ENCODE data around the gene TNFRSF12A. TPM values are rescaled to one million over a fixed set of nuclear protein-coding genes. Genes with fewer than 3 reads are reported as not detected.

The TNFRSF12A gene
- total RNA-seq, 4 donors from 2014 or later, result 12.6 to 76.2 (median 24.0) TPM

GRCh38 chr16:2973605-2974318 is 46.4 kb upstream of the TNFRSF12A start:
- Histone ChIP-seq H3K4me1 (peaks cover 0 to 17% of the 10 kb centered on the region in 2 donors), H3K27ac (no peak overlapping the region), H3K4me3 (no peak overlapping the region), H3K27me3 (peaks cover 0 to 9% of the 10 kb centered on the region in 2 donors), H3K9me3 (no peaks in the 10 kb centered on the region), H3K36me3 (no peaks in the 10 kb centered on the region)
- no peak for DNase-seq
- intact Hi-C loops (cut with DNase I; ENCODE audit: low total_unique reads), result no loop called here
- TF ChIP-seq POLR2A (IDR thresholded peaks at IDR 0.05) (no peak), CTCF (IDR thresholded peaks at IDR 0.05) (no peak)

GRCh38 chr16:2974319-2975056 is 45.7 kb upstream of the TNFRSF12A start:
- H3K27me3 ChIP-seq, result peaks cover 0 to 8% of the 10 kb centered on the region in 2 donors

GRCh38 chr16:2975161-2975795 is 44.9 kb upstream of the TNFRSF12A start:
- peaks cover 0 to under 1% of the 10 kb centered on the region in 2 donors for H3K27me3 ChIP-seq
- no peak for DNase-seq
- peaks cover 0 to 12% of the 10 kb centered on the region in 2 donors for H3K4me1 ChIP-seq
- no peaks in the 10 kb centered on the region for H3K36me3 ChIP-seq
- no peaks in the 10 kb centered on the region for H3K9me3 ChIP-seq
- intact Hi-C loops (cut with DNase I; ENCODE audit: low total_unique reads), result no loop called here
- no peak for TF ChIP-seq POLR2A (IDR thresholded peaks at IDR 0.05)
- TF ChIP-seq CTCF (IDR thresholded peaks at IDR 0.05), result no peak
- H3K4me3 ChIP-seq, result no peak overlapping the region
- H3K27ac ChIP-seq, result no peak overlapping the region

More at GRCh38 chr16:2974319-2975056, 45.7 kb upstream of the TNFRSF12A start:
- no peak overlapping the region for H3K27ac ChIP-seq
- peaks cover 0 to 12% of the 10 kb centered on the region in 2 donors for H3K4me1 ChIP-seq
- H3K36me3 ChIP-seq, result no peaks in the 10 kb centered on the region
- intact Hi-C loops (cut with DNase I; ENCODE audit: low total_unique reads), result no loop called here
- TF ChIP-seq POLR2A (IDR thresholded peaks at IDR 0.05), result no peak
- TF ChIP-seq CTCF (IDR thresholded peaks at IDR 0.05), result no peak
- DNase-seq, result no peak
- no peaks in the 10 kb centered on the region for H3K9me3 ChIP-seq
- H3K4me3 ChIP-seq, result no peak overlapping the region

GRCh38 chr16:2976201-2976600 is 44.0 kb upstream of the TNFRSF12A start:
- no peak for DNase-seq
- Histone ChIP-seq H3K27ac (no peak overlapping the region), H3K4me3 (no peak overlapping the region), H3K27me3 (no peaks in the 10 kb centered on the region), H3K4me1 (peaks cover 0 to 7% of the 10 kb centered on the region in 2 donors), H3K36me3 (no peaks in the 10 kb centered on the region), H3K9me3 (no peaks in the 10 kb centered on the region)
- TF ChIP-seq POLR2A (IDR thresholded peaks at IDR 0.05), result no peak
- TF ChIP-seq CTCF (IDR thresholded peaks at IDR 0.05), result no peak
- intact Hi-C loops (cut with DNase I; ENCODE audit: low total_unique reads), result no loop called here

GRCh38 chr16:2976673-2977072 is 43.5 kb upstream of the TNFRSF12A start:
- intact Hi-C loops (cut with DNase I; ENCODE audit: low total_unique reads), result no loop called here
- no peak for TF ChIP-seq CTCF (IDR thresholded peaks at IDR 0.05)
- Histone ChIP-seq H3K4me1 (peaks cover 0 to 7% of the 10 kb centered on the region in 2 donors), H3K27ac (no peak overlapping the region), H3K9me3 (no peaks in the 10 kb centered on the region), H3K27me3 (no peaks in the 10 kb centered on the region), H3K4me3 (no peak overlapping the region), H3K36me3 (no peaks in the 10 kb centered on the region)
- no peak for DNase-seq
